ENCODE results near the gene IRAK3. TPM values are rescaled to one million over a fixed set of nuclear protein-coding genes. Genes with fewer than 3 reads are reported as not detected.
"Not testable (repeated sequence)": the region's sequence is repeated elsewhere in the genome, so short reads cannot be mapped to it uniquely, and the experiment has no call there.

The IRAK3 gene
- total RNA-seq, 4 donors from 2014 or later: 62.3 to 136 (median 76.2) TPM

DNA sequence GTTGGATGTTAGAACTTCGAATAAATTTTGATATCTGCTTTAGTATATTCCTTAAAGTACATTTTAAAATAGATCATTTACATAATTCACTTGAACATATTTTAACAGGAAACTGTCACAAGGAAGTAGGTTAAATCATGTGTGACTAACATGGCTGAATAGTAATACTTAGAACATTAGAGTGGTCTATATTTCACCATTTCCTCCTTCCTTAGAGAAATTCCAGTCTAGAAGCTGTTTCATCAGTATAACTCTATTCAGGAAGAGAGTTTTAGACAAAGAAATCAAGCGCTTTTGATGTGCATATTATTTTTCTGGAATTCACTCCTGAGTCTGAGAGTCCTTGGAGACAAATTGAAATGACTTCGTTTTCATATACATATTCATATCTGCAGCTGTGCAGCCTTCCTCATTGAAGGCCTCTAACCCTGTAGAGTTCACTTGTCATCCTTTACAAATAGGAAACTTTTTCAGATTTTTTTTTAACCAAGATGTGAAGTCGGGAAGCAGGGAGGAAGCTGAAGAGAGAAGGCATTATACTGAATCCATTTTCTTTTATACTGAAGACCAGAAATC is 28.4 kb downstream of the IRAK3 start:
- DNase-seq (ENCODE audit: low spot score) (no peak), ATAC-seq (ENCODE audit: low FRiP score) (peak; percentile 42)
- TF ChIP-seq, protein P1, sequence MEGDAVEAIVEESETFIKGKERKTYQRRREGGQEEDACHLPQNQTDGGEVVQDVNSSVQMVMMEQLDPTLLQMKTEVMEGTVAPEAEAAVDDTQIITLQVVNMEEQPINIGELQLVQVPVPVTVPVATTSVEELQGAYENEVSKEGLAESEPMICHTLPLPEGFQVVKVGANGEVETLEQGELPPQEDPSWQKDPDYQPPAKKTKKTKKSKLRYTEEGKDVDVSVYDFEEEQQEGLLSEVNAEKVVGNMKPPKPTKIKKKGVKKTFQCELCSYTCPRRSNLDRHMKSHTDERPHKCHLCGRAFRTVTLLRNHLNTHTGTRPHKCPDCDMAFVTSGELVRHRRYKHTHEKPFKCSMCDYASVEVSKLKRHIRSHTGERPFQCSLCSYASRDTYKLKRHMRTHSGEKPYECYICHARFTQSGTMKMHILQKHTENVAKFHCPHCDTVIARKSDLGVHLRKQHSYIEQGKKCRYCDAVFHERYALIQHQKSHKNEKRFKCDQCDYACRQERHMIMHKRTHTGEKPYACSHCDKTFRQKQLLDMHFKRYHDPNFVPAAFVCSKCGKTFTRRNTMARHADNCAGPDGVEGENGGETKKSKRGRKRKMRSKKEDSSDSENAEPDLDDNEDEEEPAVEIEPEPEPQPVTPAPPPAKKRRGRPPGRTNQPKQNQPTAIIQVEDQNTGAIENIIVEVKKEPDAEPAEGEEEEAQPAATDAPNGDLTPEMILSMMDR (IDR thresholded peaks at IDR 0.05): no peak

DNA sequence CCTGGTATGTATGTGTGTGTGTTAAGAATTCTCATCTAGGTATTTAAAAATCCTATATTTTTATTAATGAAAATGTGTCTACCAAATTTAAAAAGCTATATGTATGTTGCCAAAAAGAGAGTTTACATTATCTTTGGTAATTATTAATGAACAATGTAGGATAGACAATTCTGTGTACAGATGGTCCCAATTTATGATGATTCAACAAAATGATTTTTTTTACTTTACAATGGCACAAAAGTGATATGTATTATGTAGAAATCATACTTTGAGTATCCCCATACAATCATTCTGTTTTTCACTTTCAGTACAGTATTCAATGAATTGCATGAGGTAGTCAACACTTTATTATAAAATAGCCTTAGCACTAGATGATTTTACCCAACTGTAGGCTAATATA is 39.4 kb downstream of the IRAK3 start:
- TF ChIP-seq, protein P1 (IDR thresholded peaks at IDR 0.05): no peak
- ATAC-seq (ENCODE audit: low FRiP score) (no peak), DNase-seq (ENCODE audit: low spot score) (no peak)

DNA sequence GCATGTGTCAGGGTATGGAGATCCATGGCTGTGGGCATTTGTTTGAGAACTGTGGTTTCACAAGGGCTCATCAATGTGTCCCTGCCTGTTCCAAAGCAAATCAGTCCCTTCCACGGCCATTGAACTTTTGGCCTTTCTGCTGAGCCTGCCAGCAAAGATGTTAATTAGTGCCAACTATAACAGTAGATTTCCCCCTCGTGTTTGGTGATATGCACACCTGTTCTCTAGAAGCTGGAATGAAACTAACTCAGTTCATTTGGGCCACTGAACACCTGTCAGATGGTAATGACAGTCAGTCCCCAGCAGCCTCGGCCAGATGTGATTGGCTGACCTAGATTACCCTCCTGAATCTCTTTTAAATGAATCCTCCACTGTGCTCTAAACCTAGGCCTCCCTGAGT is 43.2 kb downstream of the IRAK3 start:
- no peak for DNase-seq (ENCODE audit: low spot score)
- TF ChIP-seq, protein P1 (IDR thresholded peaks at IDR 0.05): no peak
- no peak for ATAC-seq (ENCODE audit: low FRiP score)

DNA sequence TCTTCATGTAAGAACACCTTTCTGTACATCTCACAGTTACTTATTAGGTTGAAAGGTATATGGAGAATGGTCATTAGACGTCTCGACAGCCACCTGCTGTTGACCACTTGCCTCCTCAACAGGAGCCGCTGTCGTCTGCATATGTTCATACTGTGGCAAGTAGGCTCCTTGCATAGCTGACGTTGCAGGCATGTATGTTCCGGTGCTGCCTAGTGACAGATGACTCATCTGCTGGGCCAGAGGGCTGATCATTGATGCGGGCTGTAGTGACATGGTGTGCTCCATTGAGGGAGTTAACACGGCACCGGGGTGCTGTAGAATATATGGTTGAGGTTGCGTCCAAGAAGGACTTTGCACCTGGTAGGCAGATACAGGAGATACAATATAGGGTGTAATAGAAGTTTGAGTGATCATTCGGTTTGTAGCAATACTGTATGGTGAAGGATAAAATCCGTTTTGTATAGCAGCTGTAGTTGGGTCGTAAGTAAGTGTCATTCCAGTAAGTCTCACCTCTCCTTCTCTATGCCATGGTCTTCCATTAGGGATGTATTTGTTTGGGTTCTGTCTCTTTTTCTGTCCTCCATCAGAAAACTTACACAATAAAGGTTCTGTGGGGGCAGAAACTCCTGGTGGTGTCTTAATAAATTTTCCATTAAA is 45.2 kb downstream of the IRAK3 start:
- not testable (repeated sequence) for DNase-seq (ENCODE audit: low spot score); ATAC-seq (ENCODE audit: low FRiP score)

- not testable (repeated sequence) for DNase-seq (ENCODE audit: low spot score)
Observed at GRCh38 chr12:66234773-66235625, 46.0 kb downstream of the IRAK3 start.

GRCh38 chr12:66235626-66236281 is 46.7 kb downstream of the IRAK3 start:
- DNase-seq (ENCODE audit: low spot score): no peak
- ATAC-seq (ENCODE audit: low FRiP score): no peak
- TF ChIP-seq, protein P1 (IDR thresholded peaks at IDR 0.05): no peak

More at GRCh38 chr12:66234773-66235625, 46.0 kb downstream of the IRAK3 start:
- ATAC-seq (ENCODE audit: low FRiP score): peak; percentile 93

DNA sequence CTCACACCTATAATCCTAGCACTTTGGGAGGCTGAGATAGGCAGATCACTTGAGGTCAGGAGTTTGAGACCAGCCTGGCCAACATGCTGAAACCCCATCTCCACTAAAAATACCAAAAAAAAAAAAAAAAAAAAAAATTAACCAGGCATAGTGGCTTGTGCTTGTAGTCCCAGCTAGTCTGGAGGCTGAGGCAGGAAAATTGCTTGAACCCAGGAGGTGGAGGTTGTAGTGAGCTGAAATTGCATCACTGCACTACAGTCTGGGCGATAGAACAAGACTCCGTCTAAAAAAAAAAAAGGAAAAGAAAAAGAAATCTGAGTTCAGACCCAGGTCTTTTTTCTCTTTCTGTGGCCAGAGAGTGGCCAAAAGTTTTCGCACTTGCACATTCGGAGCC is 47.3 kb downstream of the IRAK3 start:
- DNase-seq (ENCODE audit: low spot score); ATAC-seq (ENCODE audit: low FRiP score): not testable (repeated sequence)

DNA sequence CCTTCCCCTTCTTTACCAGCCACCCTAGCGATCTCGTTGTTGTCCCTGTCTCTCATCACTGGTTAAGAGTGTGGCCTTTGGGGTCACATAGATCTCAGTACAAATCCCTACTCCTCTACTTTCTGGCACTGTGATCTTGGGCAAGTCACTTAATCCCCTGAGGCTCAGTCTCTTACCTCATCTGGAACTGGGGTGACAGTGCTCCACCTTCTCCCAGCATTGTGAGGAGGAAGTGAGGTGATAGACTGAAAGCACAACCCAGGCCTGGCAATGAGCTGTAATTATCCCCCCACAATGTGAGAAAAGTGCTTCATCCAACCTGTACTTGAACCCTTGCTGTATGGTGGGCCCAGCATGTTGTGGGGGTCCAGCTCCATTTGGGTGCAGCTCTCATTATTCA is 48.0 kb downstream of the IRAK3 start:
- no peak for ATAC-seq (ENCODE audit: low FRiP score)
- TF ChIP-seq, protein P1 (IDR thresholded peaks at IDR 0.05): no peak

More for the DNA sequence above, 48.0 kb downstream of the IRAK3 start:
- DNase-seq (ENCODE audit: low spot score): no peak
